SH-SY5Y (cell line): ENCODE measurements around the gene MUC2.

Experiments used
- GATA2 ChIP-seq: IDR thresholded peaks from 2 replicates; pipeline ENCODE4 v1.6.1; 2011; ENCODE audit warnings: mild to moderate bottlenecking, low read depth, low read length
- GATA3 ChIP-seq: IDR thresholded peaks from 2 replicates; pipeline ENCODE4 v1.6.1; 2011; ENCODE audit warnings: low read depth, mild to moderate bottlenecking, low read length, moderate library complexity

DNA sequence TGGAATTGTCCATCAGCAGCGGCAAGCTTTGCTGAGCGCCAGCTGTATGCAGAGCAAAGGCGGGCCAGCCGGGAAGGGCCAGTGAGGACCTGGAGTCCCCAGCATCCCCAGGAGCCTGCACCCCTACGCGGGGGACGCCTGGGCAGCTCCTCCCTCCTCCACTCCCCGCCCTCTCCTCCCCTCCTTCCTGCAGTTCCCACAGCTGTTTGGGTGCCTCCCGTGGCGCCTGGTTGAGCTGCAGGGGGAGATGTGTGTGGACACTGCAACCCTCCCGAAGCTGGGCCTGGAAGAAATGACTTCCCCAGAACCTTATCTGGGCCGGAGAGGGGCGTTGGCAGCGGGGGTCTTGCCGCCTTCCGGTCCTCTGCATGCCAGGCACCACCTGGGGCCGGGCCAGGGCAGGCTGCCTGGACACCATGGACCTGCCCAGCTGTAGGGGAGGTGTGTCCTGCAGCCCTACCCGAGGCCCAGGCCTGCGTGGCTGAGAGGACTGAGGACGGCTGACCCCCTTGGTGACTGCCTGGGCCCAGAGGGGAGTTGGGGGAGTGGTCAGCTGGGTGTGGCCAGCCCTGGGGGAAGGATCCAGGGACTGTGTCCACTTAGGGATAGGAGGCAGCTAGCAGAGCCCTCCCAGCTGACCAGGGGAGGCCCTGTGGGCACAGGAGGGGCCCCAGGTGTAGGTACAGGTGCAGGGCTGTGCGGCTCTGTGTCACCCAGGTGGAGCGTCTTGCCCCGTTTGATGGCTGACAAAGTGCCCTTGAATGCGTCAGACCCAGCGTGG, 21.4 kb upstream of the MUC2 start:
- TF ChIP-seq GATA2 (no peak), GATA3 (no peak)
